ENCODE measurements around the gene FAM219A.

GRCh38 chr9:34486572-34486971, 28.2 kb upstream of the FAM219A start:
- TF ChIP-seq CTCF (IDR thresholded peaks at IDR 0.05; ENCODE audit: low read length), result no peak
- TF ChIP-seq EZH2 (IDR thresholded peaks at IDR 0.05; ENCODE audit: borderline replicate concordance, low read length), result no peak

Data from OCI-LY1 (cell line).